D721Med (cell line): ENCODE results near the gene AGAP1.

Experiments
- DNase-seq: peaks from one replicate; pipeline ENCODE4 v3.0.0; 2011; ENCODE audit warnings: low spot score; ENCODE audit not compliant: insufficient read length
- FAIRE-seq: peaks from 2 replicates; lab custom pipeline; 2011; peaks lifted over from hg19 to GRCh38; lab: Jason Lieb, UNC
- TF ChIP-seq, protein P1 (sequence below): IDR thresholded peaks from 2 replicates; pipeline ENCODE4 v1.5.1; 2012; ENCODE audit warnings: mild to moderate bottlenecking, control low read depth; ENCODE audit not compliant: insufficient read depth; ENCODE audit errors: missing control alignments

Gene AGAP1

DNA sequence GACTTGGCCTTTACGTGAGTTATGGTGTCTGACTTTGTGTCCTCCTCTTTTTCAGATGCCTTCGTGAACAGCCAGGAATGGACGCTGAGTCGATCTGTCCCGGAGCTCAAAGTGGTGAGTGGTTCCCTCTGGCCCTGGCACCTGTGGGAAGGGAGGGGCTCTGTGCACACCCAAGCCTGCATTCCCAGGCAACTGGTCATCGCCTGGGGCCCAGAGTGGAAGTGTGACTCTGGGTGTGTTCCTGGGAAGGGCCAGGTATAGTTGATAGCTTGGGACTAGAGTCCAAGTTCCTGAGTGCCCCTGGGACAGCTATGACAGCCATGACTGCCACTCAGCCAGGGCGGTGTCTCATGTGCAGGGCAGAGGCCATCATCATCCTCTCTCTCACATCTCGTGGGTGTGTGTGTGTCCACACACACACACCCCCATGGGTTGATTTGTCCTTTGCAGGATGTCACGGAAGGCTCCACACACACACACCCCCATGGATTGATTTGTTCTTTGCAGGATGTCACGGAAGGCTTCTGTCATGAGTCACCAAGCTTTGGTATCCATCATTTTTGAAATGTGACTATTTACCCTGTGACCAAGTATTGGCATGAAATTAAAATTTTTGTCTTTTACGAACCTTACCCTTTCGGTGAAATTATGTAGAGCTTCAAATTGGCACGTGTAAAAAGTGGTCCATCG, 215.4 kb downstream of the AGAP1 start:
- DNase-seq (no peak), FAIRE-seq (no peak)
- TF ChIP-seq, protein P1, sequence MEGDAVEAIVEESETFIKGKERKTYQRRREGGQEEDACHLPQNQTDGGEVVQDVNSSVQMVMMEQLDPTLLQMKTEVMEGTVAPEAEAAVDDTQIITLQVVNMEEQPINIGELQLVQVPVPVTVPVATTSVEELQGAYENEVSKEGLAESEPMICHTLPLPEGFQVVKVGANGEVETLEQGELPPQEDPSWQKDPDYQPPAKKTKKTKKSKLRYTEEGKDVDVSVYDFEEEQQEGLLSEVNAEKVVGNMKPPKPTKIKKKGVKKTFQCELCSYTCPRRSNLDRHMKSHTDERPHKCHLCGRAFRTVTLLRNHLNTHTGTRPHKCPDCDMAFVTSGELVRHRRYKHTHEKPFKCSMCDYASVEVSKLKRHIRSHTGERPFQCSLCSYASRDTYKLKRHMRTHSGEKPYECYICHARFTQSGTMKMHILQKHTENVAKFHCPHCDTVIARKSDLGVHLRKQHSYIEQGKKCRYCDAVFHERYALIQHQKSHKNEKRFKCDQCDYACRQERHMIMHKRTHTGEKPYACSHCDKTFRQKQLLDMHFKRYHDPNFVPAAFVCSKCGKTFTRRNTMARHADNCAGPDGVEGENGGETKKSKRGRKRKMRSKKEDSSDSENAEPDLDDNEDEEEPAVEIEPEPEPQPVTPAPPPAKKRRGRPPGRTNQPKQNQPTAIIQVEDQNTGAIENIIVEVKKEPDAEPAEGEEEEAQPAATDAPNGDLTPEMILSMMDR = no peak

DNA sequence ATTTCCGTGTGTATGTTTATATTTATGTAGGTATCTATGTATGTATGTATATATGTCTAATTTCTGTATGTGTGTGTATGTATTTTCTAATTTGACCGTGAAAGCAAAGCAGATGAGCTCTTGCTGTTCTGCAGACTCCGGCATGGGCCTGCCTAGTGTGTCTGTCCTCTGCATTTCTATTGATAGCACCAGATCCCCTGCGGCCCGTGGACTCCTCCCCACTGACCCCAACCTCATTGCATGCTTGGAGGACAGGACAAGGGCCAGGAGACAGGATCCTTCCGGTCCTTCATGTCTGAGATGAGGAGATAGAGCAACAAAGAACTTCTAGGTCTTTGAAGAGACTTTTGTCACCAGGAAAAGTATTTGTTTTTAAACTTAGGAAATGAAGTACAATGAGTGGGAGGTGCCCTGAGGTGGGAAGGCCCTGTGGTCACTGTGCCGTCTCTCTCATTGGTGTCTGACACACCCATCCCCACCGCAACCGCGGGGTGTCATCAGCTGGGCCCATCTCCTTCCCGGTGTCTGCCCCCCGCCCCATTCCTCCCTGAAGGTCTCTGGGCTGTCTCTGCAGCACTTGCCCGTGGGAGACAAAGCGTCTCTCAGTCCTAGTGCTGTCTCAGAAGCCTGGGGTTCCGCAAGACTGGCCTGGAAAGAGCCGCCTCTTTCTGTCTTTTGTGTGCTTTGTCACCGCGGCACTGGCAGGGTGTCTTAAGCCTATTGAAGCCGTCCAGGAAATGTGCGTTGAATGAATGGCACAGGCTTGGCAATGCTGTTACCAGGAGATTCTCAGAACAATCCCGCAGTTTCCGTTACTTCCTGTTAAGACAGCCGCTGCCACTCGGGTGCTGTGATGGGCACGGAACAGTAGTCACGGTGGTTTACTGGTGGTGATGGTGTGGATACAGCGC, 216.4 kb downstream of the AGAP1 start:
- TF ChIP-seq, protein P1 = no peak
- FAIRE-seq (no peak), DNase-seq (no peak)

DNA sequence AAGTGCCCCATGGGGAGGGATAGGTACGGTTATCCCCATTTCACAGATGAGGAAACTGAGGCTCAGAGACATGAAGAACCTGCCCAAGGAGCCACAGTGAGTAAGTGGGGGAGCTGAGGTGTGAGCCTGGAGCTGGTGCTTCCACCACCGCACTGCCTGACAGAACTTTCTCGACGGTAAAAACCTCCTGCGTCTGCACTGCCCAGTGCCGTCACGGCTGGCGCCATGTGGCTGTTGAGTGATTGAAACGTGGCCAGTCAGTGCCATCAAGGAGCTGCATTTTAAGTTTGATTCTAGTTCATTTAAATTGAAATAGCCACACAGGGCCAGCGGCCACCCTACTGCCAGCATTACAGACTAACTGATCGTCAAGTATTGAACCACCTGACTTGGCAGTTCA, 217.1 kb downstream of the AGAP1 start:
- DNase-seq = no peak

DNA sequence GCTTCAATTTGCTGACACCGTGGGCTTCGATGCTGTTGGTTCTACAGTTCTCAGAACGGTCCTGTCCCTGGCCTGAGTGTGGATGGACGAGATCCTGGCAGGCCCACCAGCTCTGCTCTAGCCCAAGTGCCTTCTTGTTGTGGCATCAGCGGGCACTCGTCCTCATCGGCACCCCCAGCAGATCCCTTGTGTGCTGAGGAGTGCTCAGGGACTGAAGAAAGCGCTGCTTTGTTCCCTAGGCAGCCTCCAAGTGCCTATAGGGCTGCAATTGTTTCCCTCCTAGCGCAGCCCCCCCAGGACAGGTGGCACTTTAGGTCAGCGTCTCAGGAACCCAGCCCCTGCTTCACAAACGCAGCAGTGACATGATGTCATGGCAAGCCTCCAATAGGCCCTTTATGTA, 217.7 kb downstream of the AGAP1 start:
- no peak for FAIRE-seq
- TF ChIP-seq, protein P1 = no peak

More for the DNA sequence above, 217.1 kb downstream of the AGAP1 start:
- no peak for FAIRE-seq
- TF ChIP-seq, protein P1 = no peak

DNA sequence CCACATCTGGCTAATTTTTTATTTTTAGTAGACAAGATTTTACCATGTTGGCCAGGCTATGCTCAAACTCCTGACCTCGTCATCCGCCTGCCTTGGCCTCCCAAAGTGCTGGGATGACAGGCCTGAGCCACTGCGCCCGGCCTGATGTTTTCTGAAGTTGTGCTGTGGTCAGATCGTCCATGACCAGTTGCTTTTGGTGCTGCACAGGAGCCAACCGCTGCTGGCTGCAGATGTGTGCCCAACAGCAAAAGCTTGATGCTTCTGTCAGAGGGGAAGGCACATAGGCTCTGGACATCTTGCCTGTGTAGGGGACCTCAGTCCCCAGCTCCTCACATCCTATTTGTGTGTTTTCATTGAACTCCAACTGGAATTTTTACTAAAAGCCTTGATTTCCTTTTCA, 218.3 kb downstream of the AGAP1 start:
- no peak for FAIRE-seq
- no peak for DNase-seq
- TF ChIP-seq, protein P1 = no peak

More for the DNA sequence above, 217.7 kb downstream of the AGAP1 start:
- DNase-seq = no peak

- FAIRE-seq (peak; percentile 82), DNase-seq (peak; percentile 40)
- TF ChIP-seq, protein P1 = no peak
Measured at GRCh38 chr2:235713189-235713588, 219.3 kb downstream of the AGAP1 start.
